GM12878 (cell line): ENCODE data around the gene KLK5. TPM values are rescaled to one million over a fixed set of nuclear protein-coding genes. Genes with fewer than 3 reads are reported as not detected.

Experiments
- ATAC-seq: fragments of 200-7000 bp; cut with Tn5 transposase; 3 replicates; pipeline ENCODE4 v1.9.1; 2020; ENCODE audit warnings: mild to moderate bottlenecking, moderate library complexity
- BruUV-seq: library from RNA; stranded (reverse); fragments of 400-500 nt; replicated peaks from 2 replicates; lab custom pipeline; 2021; lab: Mats Ljungman, UMichigan
- CTCF ChIA-PET: fragments of 300-600 bp; sonication (Branson Sonifier 250); formaldehyde crosslinking; extraction: SDS; loops from one replicate; lab custom pipeline; 2021; ENCODE audit warnings: inconsistent platforms; lab: Yijun Ruan, JAX
- POLR2A ChIA-PET: fragments of 350-600 bp; formaldehyde crosslinking; extraction: SDS; loops from one replicate; lab custom pipeline; 2021; ENCODE audit warnings: inconsistent platforms; lab: Charles Lee
- RAD21 ChIA-PET: fragments of 300-600 bp; sonication (Branson Sonifier 250); formaldehyde crosslinking; loops from one replicate; lab custom pipeline; 2023; ENCODE audit warnings: antibody characterized with exemption; ENCODE audit not compliant: unreplicated experiment; lab: Charles Lee
- SMC1A ChIA-PET: fragments of 300-600 bp; sonication (Branson Sonifier 250); formaldehyde crosslinking; loops from one replicate; lab custom pipeline; 2023; ENCODE audit not compliant: unreplicated experiment, uncharacterized antibody; lab: Charles Lee
- DNase-seq: peaks from one replicate; pipeline ENCODE4 v3.0.0-alpha.2; 2011; ENCODE audit warnings: low read depth, low spot score
- FAIRE-seq: peaks from 3 replicates; lab custom pipeline; 2011; peaks lifted over from hg19 to GRCh38; lab: Jason Lieb, UNC
- H2AFZ ChIP-seq: 2 replicates; pipeline ENCODE4 v1.6.0; 2011; ENCODE audit warnings: low read depth, low read length, control low read depth; ENCODE audit not compliant: control insufficient read depth
- H3K27ac ChIP-seq: 2 replicates; pipeline ENCODE4 v1.5.1; 2011; ENCODE audit warnings: control low read depth; ENCODE audit not compliant: control insufficient read depth, insufficient read depth
- H3K27me3 ChIP-seq, 2 experiments: replicated peaks in 1 of 2; 2 replicates each; pipeline versions ENCODE4 v1.6.0 to v1.6.1; 2011; ENCODE audit warnings: low read length in 1 of 2; ENCODE audit not compliant: control insufficient read depth in 2 of 2, insufficient read depth in 2 of 2
- H3K36me3 ChIP-seq, 2 experiments: 2 replicates each; pipeline ENCODE4 v1.5.1; 2011; ENCODE audit warnings: low read length in 1 of 2; ENCODE audit not compliant: control insufficient read depth in 2 of 2, insufficient read depth in 2 of 2
- H3K4me1 ChIP-seq: 2 replicates; pipeline ENCODE4 v1.6.1; 2011; ENCODE audit warnings: mild to moderate bottlenecking, low read length, moderate library complexity, mixed read lengths; ENCODE audit not compliant: control insufficient read depth, insufficient read depth
- H3K4me2 ChIP-seq: 2 replicates; pipeline ENCODE4 v1.6.0; 2011; ENCODE audit warnings: control low read depth; ENCODE audit not compliant: control insufficient read depth, insufficient read depth
- H3K4me3 ChIP-seq: fragments of 200-600 bp; sonication (generic); 2 replicates; pipeline ENCODE4 v1.5.1; 2016
- H3K79me2 ChIP-seq: 2 replicates; pipeline ENCODE4 v1.6.0; 2011; ENCODE audit warnings: low read length; ENCODE audit not compliant: control insufficient read depth, insufficient read depth
- H3K9ac ChIP-seq: 2 replicates; pipeline ENCODE4 v1.8.0; 2011; ENCODE audit warnings: low read length, control low read depth, mixed read lengths; ENCODE audit not compliant: control insufficient read depth, insufficient read depth
- H3K9me3 ChIP-seq: replicated peaks from 3 replicates; pipeline ENCODE4 v1.5.1; 2011; ENCODE audit warnings: mild to moderate bottlenecking, low read length; ENCODE audit not compliant: control insufficient read depth, insufficient read depth
- H4K20me1 ChIP-seq: 2 replicates; pipeline ENCODE4 v1.6.0; 2011; ENCODE audit not compliant: control insufficient read depth, insufficient read depth
- ASH2L ChIP-seq: fragments of 300-600, 200-600 bp; sonication (generic); IDR thresholded peaks from 2 replicates; pipeline ENCODE4 v1.6.1; 2017; ENCODE audit warnings: low read depth, mild to moderate bottlenecking, borderline replicate concordance
- BCL11A ChIP-seq: IDR thresholded peaks from 2 replicates; pipeline ENCODE4 v1.6.1; 2011; ENCODE audit warnings: low read depth, low read length
- CEBPB ChIP-seq, 2 experiments: fragments of 150-350 bp in 1 of 2; IDR thresholded peaks; 2 replicates each; pipeline ENCODE4 v1.6.1; 2012 to 2014; ENCODE audit warnings: low read depth in 2 of 2, low read length in 2 of 2, borderline replicate concordance in 1 of 2, inconsistent platforms in 1 of 2
- HDGF ChIP-seq: fragments of 450-650 bp; IDR thresholded peaks from 2 replicates; pipeline ENCODE4 v1.6.1; 2016; ENCODE audit warnings: antibody characterized with exemption
- KDM1A ChIP-seq: fragments of 200-600 bp; sonication (generic); IDR thresholded peaks from 2 replicates; pipeline ENCODE4 v1.6.1; 2016; ENCODE audit warnings: borderline replicate concordance
- NFYA ChIP-seq: IDR thresholded peaks from 2 replicates; pipeline ENCODE4 v1.6.1; 2011; ENCODE audit warnings: low read depth, mild to moderate bottlenecking, low read length, improper control_type of control experiment, borderline replicate concordance
- NRF1 ChIP-seq: conservative IDR thresholded peaks from 2 replicates; pipeline ENCODE4 v1.6.1; 2011; ENCODE audit warnings: mild to moderate bottlenecking, low read depth, low read length, improper control_type of control experiment
- POLR2AphosphoS2 ChIP-seq: IDR thresholded peaks from 2 replicates; pipeline ENCODE4 v1.6.1; 2011; ENCODE audit warnings: low read depth, mild to moderate bottlenecking, low read length, improper control_type of control experiment, moderate library complexity
- SPI1 ChIP-seq: IDR thresholded peaks from 2 replicates; pipeline ENCODE4 v1.6.1; 2011; ENCODE audit warnings: low read depth, mild to moderate bottlenecking, low read length, moderate library complexity, borderline replicate concordance; ENCODE audit not compliant: insufficient read depth
- TARDBP ChIP-seq: IDR thresholded peaks from 2 replicates; pipeline ENCODE4 v1.6.1; 2016; ENCODE audit warnings: borderline replicate concordance
- TCF3 ChIP-seq: IDR thresholded peaks from 2 replicates; pipeline ENCODE4 v1.6.1; 2012; ENCODE audit warnings: low read depth, mild to moderate bottlenecking, low read length, borderline replicate concordance; ENCODE audit not compliant: insufficient read depth
- TCF7 ChIP-seq: IDR thresholded peaks from 2 replicates; pipeline ENCODE4 v1.6.1; 2014; ENCODE audit warnings: antibody characterized with exemption, borderline replicate concordance
- YBX1 ChIP-seq: fragments of 450-650 bp; IDR thresholded peaks from 2 replicates; pipeline ENCODE4 v1.6.1; 2016; ENCODE audit warnings: antibody characterized with exemption
- ZNF207 ChIP-seq: fragments of 450-650 bp; IDR thresholded peaks from 2 replicates; pipeline ENCODE4 v1.6.1; 2014; ENCODE audit warnings: antibody characterized with exemption, mild to moderate bottlenecking, borderline replicate concordance
- WGBS: methylation state at CpG from one replicate; pipeline ENCODE4 v1.1.6; 2016; ENCODE audit warnings: low lambda C conversion rate; ENCODE audit not compliant: insufficient replicate concordance, insufficient coverage; ENCODE audit errors: missing lambda C conversion rate; 5-methylcytosine and 5-hydroxymethylcytosine counted together
- in situ Hi-C: fragments of 300-500 bp; cut with MboI; formaldehyde crosslinking; loops from 9 replicates; pipeline ENCODE4 v1.14.3; 2018; ENCODE audit warnings: mixed read lengths
- intact Hi-C: fragments of 100-400 bp; cut with micrococcal nuclease; formaldehyde crosslinking; loops from one replicate; pipeline ENCODE4 v1.14.2; 2022; ENCODE audit not compliant: unreplicated experiment
- polyA plus RNA-seq, 11 experiments: library from polyadenylated mRNA; depleted of rRNA in 4 of 11; unstranded in 6 of 11; stranded (reverse) in 5 of 11; fragments of >200 nt; fragmentation: Nextera tagmentation in 4 of 11; fragmentation: Illumina TruSeq in 1 of 11; extraction: Ambion mirVana in 4 of 11; extraction: Trizol in 1 of 11; gene quantifications; 1 replicate in 1 of 11; 2 replicates in 10 of 11; pipeline versions ENCODE4 v1.2.1 to v1.2.3, GENCODE V29; 2011 to 2016; ENCODE audit warnings: inconsistent platforms in 2 of 11, missing spikeins in 2 of 11, low read depth in 1 of 11
- total RNA-seq, 4 experiments: library from RNA; depleted of rRNA in 3 of 4; stranded (reverse); fragments of >200 nt in 3 of 4; fragmentation: Illumina TruSeq in 1 of 4; extraction: Trizol in 1 of 4; gene quantifications; 2 replicates each; pipeline versions ENCODE4 v1.2.1 to v1.2.3, GENCODE V29; 2013 to 2021
- TF ChIP-seq, protein P1 (sequence below): IDR thresholded peaks from 2 replicates; pipeline ENCODE4 v1.6.1; 2011; ENCODE audit warnings: mild to moderate bottlenecking, low read depth, low read length, moderate library complexity; ENCODE audit not compliant: insufficient replicate concordance

The KLK5 gene
- total and polyA plus RNA-seq, 10 of the 15 experiments (the other 5 are each of a cell fraction or from before 2014, with no cell fraction given): 0.16 TPM; not detected in 9

DNA sequence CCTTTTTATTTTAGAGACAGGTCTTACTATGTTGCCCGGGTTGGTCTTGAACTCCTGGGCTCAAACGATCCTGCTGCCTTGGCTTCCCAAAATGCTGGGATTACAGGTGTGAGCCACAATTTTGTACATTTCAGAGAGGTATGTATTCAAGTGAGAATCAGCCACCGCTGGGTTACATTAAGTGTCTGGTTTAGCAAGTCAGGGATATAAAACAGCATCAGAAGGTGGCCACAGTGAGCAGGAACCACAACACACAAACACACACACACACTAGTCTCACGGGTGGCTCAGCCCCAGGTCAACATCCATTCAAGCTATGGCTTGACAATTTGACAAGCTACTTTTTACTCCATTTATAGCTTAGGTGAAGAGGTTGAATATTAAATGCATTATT lies 20.2 kb downstream of the KLK5 start:
- ATAC-seq (no peak), DNase-seq (no peak), FAIRE-seq (no peak)
- Histone ChIP-seq H3K27ac (no peak overlapping the region), H3K9ac (no peak overlapping the region), H3K9me3 (no peaks in the 10 kb centered on the region), H4K20me1 (no peaks in the 10 kb centered on the region), H3K4me1 (no peaks in the 10 kb centered on the region), H3K36me3 (no peaks in the 10 kb centered on the region), H3K79me2 (no peaks in the 10 kb centered on the region), H3K27me3 (no peaks in the 10 kb centered on the region), H2AFZ (no peak overlapping the region), H3K4me3 (no peak overlapping the region), H3K4me2 (no peak overlapping the region)
- WGBS: 9% methylated on average over 4 of the region's 4 CpGs
- ChIA-PET POLR2A (interaction anchor here (0.7 kb wide), 1 partner anchor 441 kb away, joined by 3 read pairs; no protein-coding TSS in a partner anchor), CTCF (interaction anchor here (0.6 to 3.0 kb wide), 4 partner anchors 8 to 64 kb away, joined by 3 to 11 read pairs (median 3); no protein-coding TSS in a partner anchor), RAD21 (no interaction called here), SMC1A (interaction anchor here (1.9 kb wide), 1 partner anchor 11 kb away, joined by 4 read pairs; no protein-coding TSS in a partner anchor)
- intact Hi-C loops: loop anchor here (5.0 kb wide), 1 partner anchor 160 kb away; no protein-coding TSS in a partner anchor
- BruUV-seq: no TSS peak
- TF ChIP-seq SPI1: no peak
- TF ChIP-seq NFYA: no peak
- TF ChIP-seq CEBPB (IDR thresholded peaks at IDR 0.05; ENCODE audit: borderline replicate concordance in 1 of 2, low read depth in 2 of 2, low read length in 2 of 2): no peak
- no peak for TF ChIP-seq ASH2L
- TF ChIP-seq BCL11A: no peak
- TF ChIP-seq, protein P1, sequence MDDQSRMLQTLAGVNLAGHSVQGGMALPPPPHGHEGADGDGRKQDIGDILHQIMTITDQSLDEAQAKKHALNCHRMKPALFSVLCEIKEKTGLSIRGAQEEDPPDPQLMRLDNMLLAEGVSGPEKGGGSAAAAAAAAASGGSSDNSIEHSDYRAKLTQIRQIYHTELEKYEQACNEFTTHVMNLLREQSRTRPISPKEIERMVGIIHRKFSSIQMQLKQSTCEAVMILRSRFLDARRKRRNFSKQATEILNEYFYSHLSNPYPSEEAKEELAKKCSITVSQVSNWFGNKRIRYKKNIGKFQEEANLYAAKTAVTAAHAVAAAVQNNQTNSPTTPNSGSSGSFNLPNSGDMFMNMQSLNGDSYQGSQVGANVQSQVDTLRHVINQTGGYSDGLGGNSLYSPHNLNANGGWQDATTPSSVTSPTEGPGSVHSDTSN: no peak
- TF ChIP-seq TARDBP: no peak
- no peak for TF ChIP-seq HDGF
- TF ChIP-seq ZNF207: no peak
- no peak for TF ChIP-seq TCF3
- no peak for TF ChIP-seq POLR2AphosphoS2
- no peak for TF ChIP-seq NRF1
- TF ChIP-seq TCF7: no peak
- no peak for TF ChIP-seq YBX1
- TF ChIP-seq KDM1A: no peak
- in situ Hi-C loops: loop anchor here (10.0 kb wide), 1 partner anchor 162 kb away; no protein-coding TSS in a partner anchor
